HG02981 (cell line): ENCODE results near the gene MANF.

Experiments used
- ATAC-seq: cut with Tn5 transposase; IDR thresholded peaks from one replicate; pipeline ENCODE4 v1.9.1; 2021; ENCODE audit warnings: mild to moderate bottlenecking, moderate library complexity; ENCODE audit not compliant: unreplicated experiment

Gene MANF

GRCh38 chr3:51422211-51422610, 37.1 kb downstream of the MANF start:
- ATAC-seq = no peak

- ATAC-seq = no peak
Observed at GRCh38 chr3:51426921-51427320, 41.8 kb downstream of the MANF start.

- no peak for ATAC-seq
Observed at GRCh38 chr3:51429138-51429537, 44.0 kb downstream of the MANF start.

- ATAC-seq = no peak
Observed at GRCh38 chr3:51434110-51434509, 49.0 kb downstream of the MANF start.

GRCh38 chr3:51434746-51435327, 49.7 kb downstream of the MANF start:
- ATAC-seq = no peak

- ATAC-seq = no peak
Observed at GRCh38 chr3:51436998-51437639, 52.0 kb downstream of the MANF start.
